ENCODE measurements around the gene BAHD1.

Gene BAHD1

DNA sequence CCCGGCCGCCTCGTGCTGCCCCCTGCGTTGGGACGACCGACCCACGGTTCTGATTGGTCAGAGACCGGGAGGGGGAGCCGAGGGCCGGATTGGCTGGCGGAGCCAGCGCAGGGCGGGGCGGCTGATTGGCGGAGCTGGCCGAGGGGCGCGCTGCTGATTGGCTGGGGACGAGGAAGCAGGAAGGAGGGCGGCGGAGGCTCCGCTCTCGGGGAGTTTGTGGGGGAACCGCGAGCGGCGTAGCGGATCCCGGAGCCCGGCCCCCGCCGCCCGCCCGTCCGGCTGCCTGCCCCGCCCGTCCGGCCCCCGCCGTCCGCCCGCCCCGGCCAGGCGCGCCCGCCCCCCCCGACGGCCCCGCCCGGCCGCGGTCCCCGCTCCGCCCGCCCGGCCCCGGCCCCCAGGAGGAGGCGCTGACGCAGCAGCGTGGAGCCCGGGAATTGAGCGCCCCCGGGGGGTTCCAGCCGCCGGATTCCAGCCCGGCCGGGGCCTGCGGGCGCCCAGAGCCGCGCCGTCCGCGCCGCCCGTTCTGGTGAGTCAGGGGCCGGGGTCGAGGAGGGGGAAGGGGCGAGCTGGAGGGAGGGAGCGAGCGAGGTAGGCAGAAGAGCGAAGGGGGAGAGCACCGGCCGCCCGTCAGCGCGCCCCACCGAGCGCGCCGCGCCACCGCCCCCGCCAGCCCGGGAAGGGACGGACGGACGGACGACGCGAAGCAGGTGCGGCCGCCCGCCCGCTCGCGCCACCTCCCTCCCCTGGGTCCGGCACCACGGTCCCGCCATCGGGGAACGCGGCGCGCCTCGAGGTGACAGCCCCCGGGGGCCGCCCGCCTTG is at the start of gene BAHD1:
TSS of gene BAHD1 (plus strand) at position 211 of the 822 bp plus-strand sequence. CDS start 17,512 bp downstream, outside the sequence.
- DNase-seq: peak; percentile 96

DNA sequence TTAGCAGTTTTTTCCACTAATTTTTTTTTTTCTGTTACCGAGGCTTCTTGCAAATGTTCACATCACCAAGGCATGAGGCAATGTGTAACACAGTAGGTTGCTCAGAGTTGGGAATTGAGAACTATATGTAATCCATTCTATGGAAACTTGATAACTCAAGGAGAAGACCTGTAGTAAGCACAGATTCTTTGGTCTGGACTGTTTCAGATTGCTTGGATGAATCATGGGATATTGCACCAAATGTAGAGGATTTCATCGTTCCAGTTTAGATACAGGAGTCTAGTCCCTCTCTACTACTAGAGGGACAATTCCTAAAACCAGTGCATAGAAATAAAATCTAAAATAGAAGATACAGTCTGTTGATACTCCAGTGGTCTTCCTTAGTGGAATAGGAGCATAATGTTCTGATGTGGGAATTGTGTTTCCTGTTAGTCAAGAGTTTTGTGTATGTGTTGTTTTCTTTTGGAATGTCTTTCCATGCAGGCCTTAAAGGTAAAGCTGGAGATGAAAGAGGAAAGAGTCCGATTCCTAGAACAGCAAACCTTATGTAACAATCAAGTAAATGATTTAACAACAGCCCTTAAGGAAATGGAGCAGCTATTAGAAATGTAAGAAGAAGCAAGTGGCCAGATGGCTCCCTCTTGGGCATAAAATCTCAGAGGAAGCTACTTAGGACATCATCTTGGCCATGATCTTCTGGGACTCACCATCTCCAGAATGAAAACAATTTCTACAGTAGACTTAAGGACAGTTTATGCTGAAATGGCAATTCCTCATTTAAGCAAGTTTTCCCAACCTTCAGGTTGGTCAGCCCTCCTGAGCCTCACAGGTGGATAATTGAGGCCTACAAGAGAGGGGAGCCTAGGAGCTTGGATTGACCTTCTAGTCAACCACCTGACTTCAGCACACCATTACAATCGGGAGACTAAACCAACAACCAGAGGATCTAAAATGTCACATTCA is 47.5 kb upstream of the BAHD1 start:
- DNase-seq: no peak

DNA sequence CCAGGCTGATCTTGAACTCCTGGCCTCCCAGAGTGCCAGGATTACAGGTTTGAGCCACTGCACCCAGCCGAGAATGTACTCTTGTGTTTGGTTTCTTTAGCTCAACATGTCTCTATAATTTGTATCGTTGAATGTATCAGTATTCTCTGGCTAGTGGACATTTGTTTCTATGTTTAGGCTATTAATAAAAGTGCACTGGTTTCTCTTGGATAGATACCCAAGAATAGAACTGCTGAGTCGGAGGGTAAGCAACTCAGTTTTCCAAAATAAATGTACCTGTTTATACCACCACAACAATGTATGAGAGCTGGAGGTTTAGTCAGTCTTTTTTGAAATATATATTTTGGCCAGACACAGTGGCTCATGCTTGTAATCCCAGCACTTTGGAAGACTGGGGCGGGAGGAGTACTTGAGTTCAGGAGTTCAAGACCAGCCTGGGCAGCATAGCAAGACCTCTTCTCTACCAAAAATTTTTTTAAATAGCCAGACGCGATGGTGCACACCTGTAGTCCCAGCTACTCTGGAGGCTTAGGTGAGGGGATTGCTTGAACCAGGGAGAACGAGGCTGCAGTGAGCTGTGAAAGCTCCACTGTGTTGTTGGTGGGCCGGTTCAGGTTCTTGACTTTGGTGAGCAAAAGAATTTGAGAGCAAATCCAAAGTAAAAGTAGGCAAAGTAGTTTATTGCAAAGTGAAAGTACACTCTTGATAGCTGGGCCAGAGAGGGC is 42.9 kb upstream of the BAHD1 start:
- DNase-seq: no peak

DNA sequence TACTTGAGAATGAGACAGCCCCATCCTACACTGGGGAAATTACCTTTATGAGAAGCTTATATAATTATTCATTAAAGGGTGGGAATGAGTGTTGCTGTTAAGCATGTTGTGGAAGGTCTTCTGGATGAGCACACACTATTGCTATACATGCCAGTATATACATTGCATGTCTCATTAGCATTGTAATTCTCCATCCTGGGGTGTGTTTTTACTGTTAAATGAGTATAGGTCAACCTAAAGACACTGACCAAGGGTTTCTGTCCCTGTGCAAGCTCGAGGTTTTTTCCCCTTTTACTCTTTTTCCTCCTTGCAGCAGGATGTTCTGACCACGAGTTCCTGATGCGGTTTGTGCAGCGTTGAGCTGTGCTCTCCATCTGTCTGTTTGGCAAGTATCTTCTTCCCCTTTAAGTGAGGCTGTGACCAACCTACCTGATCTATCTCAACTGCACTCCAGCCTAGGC is 42.3 kb upstream of the BAHD1 start:
- peak; percentile 79 for DNase-seq

DNA sequence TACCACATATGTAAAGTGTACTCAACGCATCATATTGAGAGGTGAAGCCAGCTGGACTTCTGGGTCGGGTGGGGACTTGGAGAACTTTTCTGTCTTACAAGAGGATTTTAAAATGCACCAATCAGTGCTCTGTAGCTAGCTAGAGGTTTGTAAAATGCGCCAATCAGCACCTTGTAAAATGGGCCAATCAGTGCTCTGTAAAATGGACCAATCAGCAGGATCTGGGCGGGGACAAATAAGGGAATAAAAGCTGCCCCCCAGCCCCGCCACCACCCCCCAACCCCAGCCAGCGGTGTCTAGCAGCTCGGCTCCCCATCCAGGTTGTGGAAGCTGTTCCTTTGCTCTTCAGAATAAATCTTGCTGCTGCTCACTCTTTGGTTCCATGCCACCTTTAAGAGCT is 41.4 kb upstream of the BAHD1 start:
- no peak for DNase-seq

DNA sequence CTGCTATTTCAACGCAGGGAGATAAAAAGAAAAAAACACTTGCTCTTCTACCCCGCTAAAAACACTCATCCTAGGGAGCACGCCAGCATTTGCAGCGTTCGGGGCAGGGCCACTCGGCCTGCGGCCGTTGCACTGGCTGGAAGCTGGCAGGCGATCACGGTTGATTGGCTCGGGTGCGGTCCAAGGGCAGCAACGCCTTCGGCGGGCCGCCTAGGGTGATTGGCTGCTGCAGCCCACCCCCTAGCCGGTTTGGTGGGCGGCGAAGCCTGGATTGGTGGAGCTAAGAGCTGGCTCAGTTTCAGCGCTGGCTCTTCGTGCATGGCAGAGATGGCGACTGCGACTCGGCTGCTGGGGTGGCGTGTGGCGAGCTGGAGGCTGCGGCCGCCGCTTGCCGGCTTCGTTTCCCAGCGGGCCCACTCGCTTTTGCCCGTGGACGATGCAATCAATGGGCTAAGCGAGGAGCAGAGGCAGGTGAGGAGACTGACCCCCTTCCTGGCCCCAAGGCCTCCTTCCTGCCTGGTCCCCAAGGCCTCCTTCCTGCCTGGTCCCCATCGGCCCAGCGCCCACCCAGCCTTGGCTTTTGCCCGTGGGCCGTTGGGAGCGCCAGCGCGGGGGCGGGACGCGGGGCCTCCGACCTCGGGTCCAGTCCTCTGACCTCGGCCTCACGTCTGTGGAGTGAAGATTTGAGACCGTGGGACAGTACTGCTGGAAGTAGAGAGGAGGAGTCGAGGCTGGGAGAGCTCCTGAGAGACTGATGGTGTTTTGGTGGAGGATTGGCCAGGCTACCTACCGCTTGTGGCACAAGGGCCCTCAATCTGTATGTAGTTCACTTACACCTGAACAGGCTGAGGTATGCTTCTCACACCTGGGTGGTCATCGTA is 35.0 kb upstream of the BAHD1 start, which contains the start of gene IVD:
TSS of gene IVD (plus strand) at position 295 of the 881 bp plus-strand sequence. CDS start at position 328, 33 bp downstream.
- peak; percentile 96 for DNase-seq

DNA sequence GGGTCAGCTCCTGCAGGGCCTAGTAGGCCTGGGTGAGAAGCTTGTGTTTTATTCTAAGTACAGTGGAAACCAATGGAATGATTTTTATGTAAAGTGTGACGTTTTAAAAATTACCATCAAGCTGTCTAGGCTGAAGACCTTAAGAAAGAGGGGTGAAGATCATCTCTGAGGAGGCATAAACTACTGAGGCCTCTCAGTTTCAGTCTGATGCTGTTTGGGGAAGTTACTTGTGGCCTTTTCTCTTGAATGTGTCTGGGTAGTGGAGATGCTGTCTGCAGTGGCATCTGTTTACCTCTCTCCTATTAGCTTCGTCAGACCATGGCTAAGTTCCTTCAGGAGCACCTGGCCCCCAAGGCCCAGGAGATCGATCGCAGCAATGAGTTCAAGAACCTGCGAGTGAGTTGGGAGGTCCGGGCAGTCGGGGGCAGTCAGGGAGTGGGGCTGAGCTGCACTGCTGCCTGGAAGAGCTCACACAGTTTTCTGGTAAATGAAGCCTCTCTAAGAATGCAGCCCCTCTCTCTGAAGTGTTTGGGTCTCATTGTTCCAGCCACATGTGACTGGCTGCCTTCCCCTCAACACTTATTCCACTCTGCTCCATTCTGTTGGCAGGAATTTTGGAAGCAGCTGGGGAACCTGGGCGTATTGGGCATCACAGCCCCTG is 33.3 kb upstream of the BAHD1 start:
- peak; percentile 53 for DNase-seq

DNA sequence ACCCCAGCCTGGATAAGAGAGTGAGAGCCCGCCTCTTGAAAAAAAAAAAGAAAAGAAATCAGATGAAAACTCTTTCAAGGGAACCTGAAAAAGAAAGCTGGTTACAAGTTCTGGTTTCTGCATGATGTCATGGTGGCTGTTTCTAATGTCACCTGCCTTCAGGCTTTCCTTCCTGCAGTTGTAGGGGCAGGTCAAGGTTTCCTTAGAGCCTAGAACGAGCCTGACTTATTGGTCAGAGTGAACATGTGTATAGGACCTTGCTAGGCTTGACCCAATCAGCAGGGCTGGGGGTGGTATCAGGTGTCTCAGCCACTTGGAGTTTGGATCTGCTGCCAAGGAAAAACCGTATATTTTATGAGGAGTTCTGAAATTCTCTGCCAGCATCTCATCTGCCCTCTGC is 31.4 kb upstream of the BAHD1 start:
- DNase-seq: no peak

DNA sequence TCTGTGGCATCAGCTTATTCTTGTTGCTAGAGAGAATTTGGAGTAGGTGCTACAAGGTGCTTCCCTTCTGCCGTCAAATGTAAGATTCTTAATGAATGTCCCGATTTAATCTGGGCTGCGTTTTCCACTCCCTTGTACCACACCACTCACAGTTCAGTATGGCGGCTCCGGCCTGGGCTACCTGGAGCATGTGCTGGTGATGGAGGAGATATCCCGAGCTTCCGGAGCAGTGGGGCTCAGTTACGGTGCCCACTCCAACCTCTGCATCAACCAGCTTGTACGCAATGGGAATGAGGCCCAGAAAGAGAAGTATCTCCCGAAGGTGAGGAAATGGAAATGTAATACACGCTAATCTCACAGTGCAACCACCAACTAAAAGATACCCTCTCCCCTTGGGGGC is 30.3 kb upstream of the BAHD1 start:
- DNase-seq: no peak

DNA sequence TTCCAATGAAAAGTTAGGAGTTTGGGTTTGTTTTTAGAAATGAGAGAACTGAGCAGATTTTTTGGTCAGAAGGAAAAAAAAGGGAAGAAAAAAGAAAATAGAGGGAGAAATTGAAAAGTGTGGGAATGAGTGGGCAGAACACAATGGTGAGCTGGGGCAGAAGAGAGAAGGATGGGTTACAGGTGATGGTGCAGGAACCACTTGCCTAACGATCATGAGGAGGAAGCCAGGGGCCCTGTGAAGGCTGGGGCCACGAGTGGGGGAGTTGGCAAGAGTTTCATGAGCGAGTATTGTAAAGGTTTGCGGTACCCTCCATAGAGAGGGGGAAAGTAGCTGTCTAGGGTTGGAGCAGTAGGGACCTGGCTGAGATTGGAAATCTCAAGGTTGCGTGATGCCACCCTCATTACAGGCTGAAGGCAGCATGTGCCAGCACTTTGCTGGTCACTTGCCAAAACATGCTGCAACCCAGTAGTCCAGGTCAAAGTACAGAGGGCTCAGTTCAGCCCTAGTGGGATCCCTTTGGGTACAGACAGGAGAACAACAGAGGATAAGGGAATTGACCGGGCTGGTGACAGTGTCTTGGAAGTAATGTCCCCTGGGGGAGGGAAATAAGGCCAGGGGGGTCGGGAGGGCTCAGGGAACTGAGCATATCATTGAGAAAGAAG is 28.5 kb upstream of the BAHD1 start:
- DNase-seq: no peak

DNA sequence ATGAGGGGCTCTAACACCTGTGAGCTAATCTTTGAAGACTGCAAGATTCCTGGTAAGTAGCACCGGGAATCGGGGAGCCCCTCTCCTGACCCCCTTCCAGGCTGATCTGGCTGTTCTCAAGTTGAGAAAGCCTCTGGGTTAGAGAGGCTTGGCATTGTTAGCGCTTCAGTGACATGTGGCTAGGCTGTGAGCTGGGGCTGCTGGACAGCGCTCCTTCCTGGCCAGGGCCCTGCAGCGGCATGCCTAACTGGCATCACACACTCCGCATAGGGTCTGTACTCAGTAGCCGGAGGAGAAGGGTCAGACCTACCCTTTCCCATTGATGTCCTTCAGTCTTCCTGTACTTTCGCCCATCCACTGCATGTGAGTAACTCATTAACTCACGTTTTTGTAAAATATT is 27.7 kb upstream of the BAHD1 start:
- DNase-seq: no peak

DNA sequence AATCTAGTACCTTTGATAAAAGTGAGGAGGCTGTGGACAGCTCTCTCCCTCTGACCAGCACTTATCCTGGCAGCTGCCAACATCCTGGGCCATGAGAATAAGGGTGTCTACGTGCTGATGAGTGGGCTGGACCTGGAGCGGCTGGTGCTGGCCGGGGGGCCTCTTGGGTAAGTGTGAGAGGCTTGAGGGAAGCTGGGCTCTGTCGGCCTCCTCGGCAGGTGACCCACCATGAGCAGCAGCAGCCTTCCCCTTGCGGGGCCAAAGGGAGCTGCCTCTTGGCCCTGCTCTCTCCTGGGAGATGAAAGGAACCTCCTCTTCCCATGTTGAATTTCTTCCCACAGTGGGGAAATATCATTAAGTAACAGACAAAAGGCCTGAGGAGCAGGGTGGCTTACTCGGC is 25.9 kb upstream of the BAHD1 start:
- DNase-seq: no peak

DNA sequence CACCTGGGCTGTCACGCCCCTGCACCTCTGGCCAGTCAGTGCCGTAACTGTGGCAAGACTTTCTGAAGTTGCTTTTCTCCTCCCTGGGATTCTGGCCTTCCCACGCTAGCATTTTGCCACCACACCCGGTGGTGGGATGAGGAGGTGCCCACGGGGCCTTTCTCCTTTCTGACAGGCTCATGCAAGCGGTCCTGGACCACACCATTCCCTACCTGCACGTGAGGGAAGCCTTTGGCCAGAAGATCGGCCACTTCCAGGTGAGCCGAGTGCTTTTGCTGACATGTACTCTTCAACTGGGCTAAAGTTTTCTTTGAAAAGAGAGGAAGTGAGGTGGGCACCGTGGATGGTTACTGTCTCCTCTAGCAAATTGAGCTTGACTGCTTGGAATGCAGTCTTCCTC is 25.5 kb upstream of the BAHD1 start:
- no peak for DNase-seq

DNA sequence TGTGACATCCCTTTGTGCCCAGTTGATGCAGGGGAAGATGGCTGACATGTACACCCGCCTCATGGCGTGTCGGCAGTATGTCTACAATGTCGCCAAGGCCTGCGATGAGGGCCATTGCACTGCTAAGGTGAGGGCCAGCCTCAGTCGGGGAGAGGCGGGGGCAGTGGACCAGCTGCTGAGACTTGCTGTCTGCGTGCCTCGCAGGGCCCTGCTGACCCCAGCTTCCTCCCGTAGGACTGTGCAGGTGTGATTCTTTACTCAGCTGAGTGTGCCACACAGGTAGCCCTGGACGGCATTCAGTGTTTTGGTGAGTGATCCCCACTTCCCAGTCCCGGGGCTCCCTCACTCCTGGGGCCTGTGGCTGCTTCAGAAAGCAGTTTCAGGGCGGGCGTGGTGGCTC is 24.7 kb upstream of the BAHD1 start:
- DNase-seq: no peak

DNA sequence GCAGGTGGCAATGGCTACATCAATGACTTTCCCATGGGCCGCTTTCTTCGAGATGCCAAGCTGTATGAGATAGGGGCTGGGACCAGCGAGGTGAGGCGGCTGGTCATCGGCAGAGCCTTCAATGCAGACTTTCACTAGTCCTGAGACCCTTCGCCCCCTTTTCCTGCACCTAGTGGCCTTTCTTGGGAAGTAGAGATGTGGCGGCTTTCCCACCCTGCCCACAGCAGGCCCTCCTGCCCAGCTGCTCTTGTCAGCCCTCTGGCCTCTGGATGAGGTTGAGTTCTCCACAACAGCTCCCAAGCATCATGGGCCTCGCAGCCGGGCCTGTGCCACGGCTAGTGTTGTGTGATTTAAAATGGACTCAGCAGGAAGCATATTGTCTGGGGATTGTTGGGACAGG is 22.6 kb upstream of the BAHD1 start:
- DNase-seq: no peak

DNA sequence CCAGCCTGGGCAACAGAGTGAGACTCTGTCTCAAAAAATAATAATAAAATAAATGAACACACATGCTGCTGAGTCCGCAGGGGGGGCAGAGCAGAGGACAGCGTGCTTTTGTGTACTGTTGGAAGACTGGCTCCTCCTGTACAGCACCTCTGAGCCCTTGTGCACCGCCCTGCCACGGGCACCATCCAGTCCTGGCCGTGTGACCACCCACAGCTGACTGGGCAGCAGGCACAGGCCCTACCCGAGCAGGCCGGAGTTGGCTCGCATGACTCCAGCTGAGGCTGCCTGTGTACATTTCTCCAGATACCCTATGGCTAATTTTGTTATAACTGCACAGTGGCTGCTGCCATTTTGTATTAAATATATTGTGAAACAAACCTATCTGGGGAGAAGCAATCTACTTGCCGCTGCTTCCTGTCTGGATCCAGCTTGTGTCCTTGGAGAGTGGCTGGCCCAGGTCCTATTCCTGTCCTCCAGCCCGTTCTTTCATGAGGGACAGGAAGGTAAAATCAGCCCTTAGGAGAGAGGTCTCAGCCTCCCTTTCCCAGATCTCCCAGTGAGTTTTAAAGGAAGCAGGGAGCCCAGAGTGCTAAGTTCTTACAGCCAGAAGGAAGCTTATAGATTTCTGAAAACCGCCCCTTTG is 20.6 kb upstream of the BAHD1 start:
- DNase-seq: no peak

DNA sequence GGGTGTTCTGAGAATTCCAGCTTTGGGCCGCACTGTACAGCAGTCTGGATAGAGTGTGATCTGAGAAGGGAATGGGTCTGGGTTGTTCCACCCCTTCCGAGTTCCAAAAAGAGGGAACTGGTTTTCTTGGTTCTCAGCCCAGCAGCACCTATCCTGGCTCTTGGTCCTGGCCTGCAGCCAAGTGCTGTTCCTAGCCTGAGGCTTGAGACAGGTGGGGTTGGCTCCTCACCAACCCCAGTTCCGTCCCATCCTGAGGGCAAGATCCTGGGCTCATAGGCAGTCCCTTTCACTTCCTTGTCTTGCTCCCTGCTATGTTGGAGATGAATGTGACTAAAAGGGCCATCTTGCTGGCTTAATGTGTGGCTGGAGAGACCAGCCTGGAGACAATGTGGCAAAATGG is 20.0 kb upstream of the BAHD1 start:
- peak; percentile 28 for DNase-seq

DNA sequence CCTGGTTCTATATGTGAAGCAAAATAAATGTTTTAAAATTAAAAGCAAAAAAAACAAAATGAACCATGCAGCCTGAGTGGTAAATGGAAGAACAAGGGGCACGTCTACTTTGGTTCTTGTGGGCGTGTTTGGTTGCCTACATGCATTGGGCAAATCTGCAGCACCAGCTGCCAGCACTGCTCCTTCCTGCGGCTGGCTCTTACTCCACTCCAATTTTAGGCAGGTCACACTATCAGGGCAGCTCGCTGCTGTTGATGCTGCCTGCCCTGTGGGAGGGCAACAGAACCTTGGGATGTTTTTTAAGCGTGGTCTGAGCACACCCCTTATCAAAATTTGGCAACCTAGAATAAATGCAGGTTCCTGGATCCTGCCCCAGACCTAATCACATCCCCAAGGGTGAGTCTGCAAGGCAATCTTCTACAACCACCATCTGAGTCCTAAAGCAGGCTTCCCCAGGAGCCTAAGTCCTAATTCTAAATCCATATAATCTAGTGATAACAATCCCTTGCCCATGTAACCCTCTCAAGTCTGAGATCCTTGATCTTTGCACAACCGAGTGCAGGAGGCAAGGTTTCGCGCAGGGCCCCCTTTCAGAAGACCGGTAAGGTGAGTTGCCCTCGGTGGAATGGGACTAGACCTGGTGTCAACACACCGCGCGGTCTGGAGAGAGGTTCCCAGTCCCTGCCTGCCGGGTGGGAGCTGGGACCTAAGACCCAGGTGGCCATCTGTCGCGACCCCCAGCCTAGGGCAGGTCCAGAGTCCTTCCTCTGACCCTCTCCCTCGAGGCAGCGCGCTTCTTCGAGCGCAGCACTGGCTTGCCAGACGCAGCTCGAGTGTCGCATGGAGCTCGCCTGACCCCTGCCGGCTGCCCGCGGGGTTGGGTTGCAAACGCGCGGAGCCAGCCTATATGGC is 19.3 kb upstream of the BAHD1 start:
- DNase-seq: peak; percentile 86

DNA sequence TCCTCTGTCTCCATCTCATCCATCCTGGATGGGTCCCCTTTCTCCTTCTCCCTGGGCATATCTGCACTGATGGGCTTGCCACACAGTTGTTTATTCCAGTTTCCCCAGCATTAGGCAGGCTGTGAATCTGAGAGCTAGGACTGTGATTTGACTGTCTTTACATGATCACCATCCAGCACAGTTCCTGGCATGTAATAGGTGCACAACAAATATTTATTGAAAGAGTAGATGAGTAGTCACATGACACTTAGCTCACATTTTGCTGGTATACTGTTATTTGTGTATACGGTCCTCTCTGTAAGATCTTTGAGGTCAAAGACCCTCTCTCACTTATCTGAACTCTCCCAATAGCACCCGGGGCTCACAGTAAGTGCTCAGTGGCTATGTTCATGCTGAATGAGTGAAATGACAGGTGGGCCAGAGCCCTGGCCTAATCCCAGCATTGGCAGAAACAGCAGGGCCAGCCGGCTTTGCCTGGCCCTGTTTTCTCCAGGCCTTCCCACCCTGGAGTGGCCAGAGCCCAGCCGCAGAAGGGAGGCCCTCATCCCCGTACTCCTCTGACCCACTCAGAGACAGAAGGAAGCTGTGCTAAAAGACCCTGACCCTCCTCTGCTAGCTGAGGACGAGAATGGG is 16.2 kb upstream of the BAHD1 start:
- DNase-seq: no peak
